Left colon (tissue), 2 donors: ENCODE results near the gene EEPD1. TPM values are rescaled to one million over a fixed set of nuclear protein-coding genes. Genes with fewer than 3 reads are reported as not detected.

Experiments
- ATAC-seq: fragments of 200-7000 bp; cut with Tn5 transposase; one replicate; pipeline ENCODE4 v1.9.1; 2020; ENCODE audit warnings: mild to moderate bottlenecking, moderate library complexity
- DNase-seq, 2 donors: peaks; one replicate each; pipeline ENCODE4 v3.0.0-alpha.2; 2020
- intact Hi-C, 2 donors: fragments of 100-400 bp; cut with DNase I in 1 of 2; cut with micrococcal nuclease in 1 of 2; formaldehyde crosslinking; loops; one replicate each; pipeline versions ENCODE4 v1.11.2 to v1.14.0; 2022; cut with DNase I, micrococcal nuclease
- total RNA-seq, 2 donors: library from RNA; stranded (reverse); fragmentation: NEBNext Ultra II Directional; extraction: Animal tissue kit (Norgen Biotek cat#: 25700); gene quantifications; one replicate each; pipeline ENCODE4 v1.2.1, GENCODE V29; 2021
- donor health status: DM: no; HTN: no; CAD: no.
- donor health status: DM: yes; HTN: yes; CAD: no.

The EEPD1 gene
- total RNA-seq, 2 donors from 2014 or later: 10.2 to 13.4 TPM

- ATAC-seq (no peak), DNase-seq (no peak)
- intact Hi-C loops: no loop called here
Measured at GRCh38 chr7:36181668-36182067, 28.6 kb downstream of the EEPD1 start.

GRCh38 chr7:36182854-36183604 is 30.0 kb downstream of the EEPD1 start:
- intact Hi-C loops: no loop called here
- ATAC-seq: no peak
- no peak for DNase-seq

GRCh38 chr7:36185092-36185491 is 32.0 kb downstream of the EEPD1 start:
- intact Hi-C loops: no loop called here
- ATAC-seq (no peak), DNase-seq (no peak)

GRCh38 chr7:36185756-36186155 is 32.7 kb downstream of the EEPD1 start:
- DNase-seq: no peak
- intact Hi-C loops: no loop called here
- ATAC-seq: peak; percentile 83

GRCh38 chr7:36186359-36187121 is 33.5 kb downstream of the EEPD1 start:
- intact Hi-C loops: no loop called here
- ATAC-seq (no peak), DNase-seq (no peak)

GRCh38 chr7:36188266-36188665 is 35.2 kb downstream of the EEPD1 start:
- no peak for ATAC-seq
- DNase-seq: no peak
- intact Hi-C loops: no loop called here

GRCh38 chr7:36188906-36189305 is 35.9 kb downstream of the EEPD1 start:
- intact Hi-C loops: no loop called here
- no peak for ATAC-seq
- no peak for DNase-seq

GRCh38 chr7:36190447-36191291 is 37.6 kb downstream of the EEPD1 start:
- intact Hi-C loops: no loop called here
- ATAC-seq: no peak
- no peak for DNase-seq

- DNase-seq (no peak), ATAC-seq (no peak)
- intact Hi-C loops: no loop called here
Measured at GRCh38 chr7:36191292-36191920, 38.4 kb downstream of the EEPD1 start.

- no peak for ATAC-seq
- no peak for DNase-seq
- intact Hi-C loops: no loop called here
Measured at GRCh38 chr7:36192053-36192824, 39.2 kb downstream of the EEPD1 start.

GRCh38 chr7:36192877-36193276 is 39.8 kb downstream of the EEPD1 start:
- ATAC-seq (no peak), DNase-seq (no peak)
- intact Hi-C loops: no loop called here

GRCh38 chr7:36198854-36199266 is 45.8 kb downstream of the EEPD1 start:
- no peak for DNase-seq
- no peak for ATAC-seq
- intact Hi-C loops: no loop called here

GRCh38 chr7:36199329-36199728 is 46.3 kb downstream of the EEPD1 start:
- intact Hi-C loops: no loop called here
- no peak for DNase-seq
- ATAC-seq: no peak

- DNase-seq (no peak), ATAC-seq (no peak)
- intact Hi-C loops: no loop called here
Measured at GRCh38 chr7:36201122-36201723, 48.2 kb downstream of the EEPD1 start.

- no peak for ATAC-seq
- intact Hi-C loops: no loop called here
Measured at GRCh38 chr7:36202398-36202797, 49.3 kb downstream of the EEPD1 start.

GRCh38 chr7:36203071-36203790 is 50.2 kb downstream of the EEPD1 start:
- DNase-seq (peak in 1 of 2 donors; percentile 22), ATAC-seq (no peak)
- intact Hi-C loops: no loop called here

More at GRCh38 chr7:36202398-36202797, 49.3 kb downstream of the EEPD1 start:
- DNase-seq: peak in 1 of 2 donors; percentile 22

GRCh38 chr7:36204044-36204663 is 51.1 kb downstream of the EEPD1 start:
- peak in 1 of 2 donors; percentile 12 for DNase-seq
- intact Hi-C loops: no loop called here
- no peak for ATAC-seq
